H1 (cell line): ENCODE measurements around the gene DNAH1. TPM values are rescaled to one million over a fixed set of nuclear protein-coding genes. Genes with fewer than 3 reads are reported as not detected.

Experiments
- CTCF ChIA-PET: fragments of 300-600 bp; sonication (Branson Sonifier 250); formaldehyde crosslinking; loops from one replicate; lab custom pipeline; 2021; ENCODE audit not compliant: partially characterized antibody; lab: Charles Lee
- POLR2A ChIA-PET: fragments of 300-600 bp; sonication (Branson Sonifier 250); formaldehyde crosslinking; loops from one replicate; lab custom pipeline; 2021; ENCODE audit warnings: inconsistent platforms; ENCODE audit not compliant: partially characterized antibody; lab: Charles Lee
- DNase-seq, 2 experiments: peaks; one replicate each; pipeline versions ENCODE4 v3.0.0 to v3.0.0-alpha.2; 2010 to 2022; ENCODE audit warnings: low spot score in 2 of 2, low read depth in 1 of 2, mixed read lengths in 1 of 2
- FAIRE-seq: peaks from 2 replicates; lab custom pipeline; 2011; peaks lifted over from hg19 to GRCh38; lab: Jason Lieb, UNC
- H2AFZ ChIP-seq: 2 replicates; pipeline ENCODE4 v1.8.1; 2012; ENCODE audit warnings: low read length, inconsistent platforms
- H2AK5ac ChIP-seq: 2 replicates; pipeline ENCODE4 v1.6.1; 2013; ENCODE audit warnings: low read depth, low read length
- H2BK120ac ChIP-seq: replicated peaks from 2 replicates; pipeline ENCODE3; 2013; ENCODE audit warnings: low read depth, low read length, inconsistent platforms
- H2BK12ac ChIP-seq: 2 replicates; pipeline ENCODE4 v1.6.1; 2013; ENCODE audit warnings: low read depth, low read length
- H2BK15ac ChIP-seq: 2 replicates; pipeline ENCODE4 v1.6.1; 2013; ENCODE audit warnings: low read length
- H2BK20ac ChIP-seq: 2 replicates; pipeline ENCODE4 v1.6.1; 2013; ENCODE audit warnings: low read length
- H2BK5ac ChIP-seq: 2 replicates; pipeline ENCODE4 v1.6.1; 2013; ENCODE audit warnings: low read depth, low read length
- H3K14ac ChIP-seq: 2 replicates; pipeline ENCODE4 v1.6.1; 2013; ENCODE audit warnings: inconsistent platforms; ENCODE audit not compliant: insufficient read length
- H3K18ac ChIP-seq: 2 replicates; pipeline ENCODE4 v1.6.1; 2013; ENCODE audit warnings: low read length; ENCODE audit errors: extremely low read depth
- H3K23ac ChIP-seq: 2 replicates; pipeline ENCODE4 v1.6.1; 2013; ENCODE audit warnings: inconsistent platforms; ENCODE audit not compliant: insufficient read length
- H3K23me2 ChIP-seq: 2 replicates; pipeline ENCODE4 v1.6.1; 2013; ENCODE audit warnings: low read depth, low read length
- H3K27ac ChIP-seq: 2 replicates; pipeline ENCODE4 v1.6.1; 2011; ENCODE audit warnings: low read depth, low read length, inconsistent platforms
- H3K27me3 ChIP-seq, 4 experiments: replicated peaks in 1 of 4; 1 replicate in 1 of 4; 2 replicates in 3 of 4; pipeline versions ENCODE4 v1.6.1 to v1.8.1; 2011 to 2013; ENCODE audit warnings: low read length in 3 of 4, mild to moderate bottlenecking in 3 of 4, inconsistent platforms in 2 of 4, mixed read lengths in 2 of 4, moderate library complexity in 1 of 4; ENCODE audit not compliant: control insufficient read depth in 3 of 4, insufficient read depth in 3 of 4; ENCODE audit errors: extremely low read depth in 1 of 4
- H3K36me3 ChIP-seq, 4 experiments: 2 replicates each; pipeline versions ENCODE4 v1.6.1 to v1.8.1; 2011 to 2013; ENCODE audit warnings: mild to moderate bottlenecking in 4 of 4, low read length in 3 of 4, moderate library complexity in 2 of 4, control low read depth in 1 of 4, inconsistent platforms in 1 of 4; ENCODE audit not compliant: insufficient read depth in 4 of 4, control insufficient read depth in 2 of 4
- H3K4ac ChIP-seq: replicated peaks from 2 replicates; pipeline ENCODE3; 2013; ENCODE audit warnings: low read length, low read depth, mixed read lengths, inconsistent platforms; ENCODE audit not compliant: insufficient read length
- H3K4me1 ChIP-seq, 4 experiments: replicated peaks in 1 of 4; 1 replicate in 1 of 4; 2 replicates in 3 of 4; pipeline versions ENCODE4 v1.6.1 to v1.8.1; 2011 to 2013; ENCODE audit warnings: low read length in 3 of 4, inconsistent platforms in 2 of 4, mixed read lengths in 1 of 4; ENCODE audit not compliant: insufficient read depth in 4 of 4, control insufficient read depth in 3 of 4
- H3K4me2 ChIP-seq, 2 experiments: 2 replicates each; pipeline versions ENCODE4 v1.6.1 to v1.8.1; 2011 to 2013; ENCODE audit warnings: low read depth in 2 of 2, low read length in 2 of 2, control low read depth in 1 of 2, inconsistent platforms in 1 of 2, mild to moderate bottlenecking in 1 of 2; ENCODE audit not compliant: insufficient read depth in 1 of 2
- H3K4me3 ChIP-seq, 4 experiments: fragments of 200-600, 300-600 bp in 1 of 4; sonication (generic), shearing (Covaris generic), sonication (Bioruptor Twin) in 1 of 4; 2 replicates each; pipeline versions ENCODE4 v1.5.1 to v1.8.1; 2011 to 2016; ENCODE audit warnings: low read length in 4 of 4, low read depth in 3 of 4, control low read depth in 2 of 4, inconsistent platforms in 2 of 4, mild to moderate bottlenecking in 2 of 4, mixed read lengths in 1 of 4, moderate library complexity in 1 of 4; ENCODE audit not compliant: insufficient read depth in 2 of 4; ENCODE audit errors: extremely low read depth in 1 of 4
- H3K56ac ChIP-seq: replicated peaks from 2 replicates; pipeline ENCODE3; 2013; ENCODE audit warnings: low read depth, mild to moderate bottlenecking, mixed read lengths, low read length, inconsistent platforms; ENCODE audit not compliant: insufficient read length
- H3K79me1 ChIP-seq: 2 replicates; pipeline ENCODE4 v1.6.1; 2013; ENCODE audit warnings: low read depth, low read length, control low read depth
- H3K79me2 ChIP-seq, 2 experiments: 2 replicates each; pipeline versions ENCODE4 v1.6.1 to v1.8.1; 2012 to 2013; ENCODE audit warnings: low read length in 2 of 2, mild to moderate bottlenecking in 2 of 2, inconsistent platforms in 1 of 2; ENCODE audit not compliant: insufficient read depth in 2 of 2, control insufficient read depth in 1 of 2
- H3K9ac ChIP-seq, 4 experiments: replicated peaks in 1 of 4; 1 replicate in 1 of 4; 2 replicates in 3 of 4; pipeline versions ENCODE4 v1.6.1 to v1.8.1; 2011 to 2013; ENCODE audit warnings: low read depth in 3 of 4, low read length in 3 of 4, control low read depth in 2 of 4, mild to moderate bottlenecking in 2 of 4, moderate library complexity in 2 of 4, inconsistent platforms in 1 of 4; ENCODE audit errors: extremely low read depth in 1 of 4
- H3K9me3 ChIP-seq, 2 experiments: 2 replicates each; pipeline versions ENCODE4 v1.6.1 to v1.8.1; 2012 to 2013; ENCODE audit warnings: mild to moderate bottlenecking in 2 of 2, moderate library complexity in 2 of 2, control low read depth in 1 of 2, inconsistent platforms in 1 of 2, low read depth in 1 of 2, low read length in 1 of 2, mixed read lengths in 1 of 2; ENCODE audit not compliant: insufficient read depth in 2 of 2
- H4K20me1 ChIP-seq, 2 experiments: replicated peaks in 1 of 2; 2 replicates each; pipeline versions ENCODE3 to v1.8.1; 2011 to 2013; ENCODE audit warnings: inconsistent platforms in 2 of 2, low read length in 2 of 2, mild to moderate bottlenecking in 1 of 2; ENCODE audit not compliant: insufficient read depth in 2 of 2, control insufficient read depth in 1 of 2
- H4K5ac ChIP-seq: 2 replicates; pipeline ENCODE4 v1.6.1; 2013; ENCODE audit warnings: low read length, low read depth, mixed read lengths, inconsistent platforms; ENCODE audit not compliant: insufficient read length
- H4K8ac ChIP-seq: 2 replicates; pipeline ENCODE4 v1.8.0; 2013; ENCODE audit warnings: mild to moderate bottlenecking, moderate library complexity, low read length, inconsistent platforms; ENCODE audit not compliant: insufficient read depth; ENCODE audit errors: extremely low read depth
- H4K91ac ChIP-seq: replicated peaks from 2 replicates; pipeline ENCODE3; 2013; ENCODE audit warnings: low read length, mixed read lengths, inconsistent platforms; ENCODE audit not compliant: insufficient read length
- ASH2L ChIP-seq: fragments of 200-600, 300-600 bp; sonication (generic); IDR thresholded peaks from one replicate; pipeline ENCODE4 v1.7.1; 2017; ENCODE audit warnings: low read length
- CEBPB ChIP-seq: IDR thresholded peaks from 2 replicates; pipeline ENCODE4 v1.6.1; 2012; ENCODE audit warnings: low read depth, low read length
- GTF2F1 ChIP-seq: IDR thresholded peaks from 2 replicates; pipeline ENCODE4 v1.6.1; 2012; ENCODE audit warnings: low read depth, low read length, improper control_type of control experiment, borderline replicate concordance
- JUND ChIP-seq: IDR thresholded peaks from 2 replicates; pipeline ENCODE4 v1.6.1; 2011; ENCODE audit warnings: mild to moderate bottlenecking, improper control_type of control experiment, low read length
- KDM4A ChIP-seq: IDR thresholded peaks from one replicate; pipeline ENCODE4 v1.7.1; 2012; ENCODE audit warnings: low read depth, mild to moderate bottlenecking, moderate library complexity, low read length, inconsistent platforms; ENCODE audit not compliant: severe bottlenecking
- NANOG ChIP-seq: IDR thresholded peaks from 2 replicates; pipeline ENCODE4 v1.6.1; 2011; ENCODE audit warnings: low read length, low read depth, mild to moderate bottlenecking, inconsistent platforms; ENCODE audit not compliant: insufficient read depth, poor library complexity, severe bottlenecking
- POLR2A ChIP-seq, 2 experiments: IDR thresholded peaks; 1 replicate in 1 of 2; 2 replicates in 1 of 2; pipeline ENCODE4 v1.6.1; 2011; ENCODE audit warnings: low read depth in 2 of 2, low read length in 2 of 2, mild to moderate bottlenecking in 2 of 2; ENCODE audit errors: control extremely low read depth in 1 of 2
- RBBP5 ChIP-seq: IDR thresholded peaks from 2 replicates; pipeline ENCODE4 v1.7.1; 2012; ENCODE audit warnings: low read depth, mild to moderate bottlenecking, inconsistent platforms, low read length, moderate library complexity, borderline replicate concordance
- SIX5 ChIP-seq: IDR thresholded peaks from 2 replicates; pipeline ENCODE4 v1.6.1; 2011; ENCODE audit warnings: mild to moderate bottlenecking, low read depth, low read length
- TAF7 ChIP-seq: optimal IDR thresholded peaks from 2 replicates; pipeline ENCODE3; 2011; ENCODE audit warnings: low read depth, mild to moderate bottlenecking, inconsistent platforms, low read length, moderate library complexity, borderline replicate concordance
- YY1 ChIP-seq: IDR thresholded peaks from 2 replicates; pipeline ENCODE4 v1.6.1; 2011; ENCODE audit warnings: low read depth, mild to moderate bottlenecking, low read length
- WGBS, 2 experiments: shearing (Covaris generic) in 1 of 2; methylation state at CpG; one replicate each; pipeline versions ENCODE4 v1.1.6 to v1.1.7; 2013 to 2015; ENCODE audit warnings: low lambda C conversion rate in 2 of 2, mixed read lengths in 2 of 2, inconsistent platforms in 1 of 2, low coverage in 1 of 2, missing lambda C conversion rate in 1 of 2; ENCODE audit not compliant: insufficient replicate concordance in 2 of 2, insufficient coverage in 1 of 2, insufficient read length in 1 of 2; ENCODE audit errors: extremely low coverage in 1 of 2, missing lambda C conversion rate in 1 of 2; 5-methylcytosine and 5-hydroxymethylcytosine counted together
- polyA plus RNA-seq, 7 experiments: library from polyadenylated mRNA; depleted of rRNA in 3 of 7; stranded (reverse) in 5 of 7; unstranded in 2 of 7; fragments of >200 nt in 5 of 7; fragments of 200-250 nt in 2 of 7; gene quantifications; 1 replicate in 5 of 7; 2 replicates in 1 of 7; 4 replicates in 1 of 7; pipeline versions ENCODE4 v1.2.1 to v1.2.3, GENCODE V29; 2011 to 2013; ENCODE audit warnings: missing spikeins in 2 of 7, mixed read lengths in 2 of 7
- total RNA-seq: library from RNA; stranded (reverse); fragmentation: NEBNext Ultra II Directional; extraction: Animal tissue kit (Norgen Biotek cat#: 25700); gene quantifications from 2 replicates; pipeline ENCODE4 v1.2.1, GENCODE V29; 2021
- TF ChIP-seq, protein P1 (sequence below): IDR thresholded peaks from 2 replicates; pipeline ENCODE4 v1.6.1; 2012; ENCODE audit warnings: inconsistent platforms

Gene DNAH1
- total and polyA plus RNA-seq, 2 of the 8 experiments (the other 6 are each of a cell fraction or from before 2014, with no cell fraction given) = 1.0 to 1.5 TPM

- Histone ChIP-seq H3K23ac (no peak overlapping the region), H2BK12ac (no peak overlapping the region), H2BK120ac (no peak overlapping the region), H2BK20ac (no peak overlapping the region), H3K4me3 (no peak overlapping the region), H3K9me3 (no peaks in the 10 kb centered on the region), H3K9ac (no peak overlapping the region), H3K23me2 (peaks cover 4% of the 10 kb centered on the region; the same call in 1 of the 2 replicates), H3K79me2 (no peaks in the 10 kb centered on the region), H4K8ac (no peak overlapping the region; the same call in 1 of the 2 replicates), H2AFZ (no peak overlapping the region), H4K5ac (no peak overlapping the region), H3K79me1 (peaks cover 3% of the 10 kb centered on the region; the same call in 1 of the 2 replicates), H4K20me1 (no peaks in the 10 kb centered on the region), H3K4me1 (peaks cover 0 to 10% (median 4%) of the 10 kb centered on the region in 4 experiments; a peak in 4 of 7 replicates), H2AK5ac (no peak overlapping the region), H3K14ac (no peak overlapping the region), H3K4ac (no peak overlapping the region), H3K18ac (no peak overlapping the region), H2BK15ac (no peak overlapping the region), H3K36me3 (no peaks in the 10 kb centered on the region), H3K56ac (no peak overlapping the region), H2BK5ac (no peak overlapping the region), H3K27me3 (0 out of 7 replicates have a peak, but pooled peaks cover 0 to 2% (median 0%) of the 10 kb centered on the region in 4 experiments), H3K27ac (no peak overlapping the region), H4K91ac (no peak overlapping the region), H3K4me2 (no peak overlapping the region)
- FAIRE-seq (no peak), DNase-seq (no peak)
- ChIA-PET POLR2A (interaction anchor here (0.6 to 12.3 kb wide), 5 partner anchors 10 to 45 kb away, joined by 3 to 112 read pairs (median 4); partner anchors contain the start of gene TNNC1), CTCF (interaction anchor here (0.6 to 12.8 kb wide), 3 partner anchors 9 to 56 kb away, joined by 3 to 109 read pairs (median 13); partner anchors contain the start of gene TNNC1)
- WGBS, 2 experiments = 94% methylated on average over 12 of the region's 16 CpGs; no CpG with 5 or more reads in 1 of the 2 experiments
- TF ChIP-seq, protein P1, sequence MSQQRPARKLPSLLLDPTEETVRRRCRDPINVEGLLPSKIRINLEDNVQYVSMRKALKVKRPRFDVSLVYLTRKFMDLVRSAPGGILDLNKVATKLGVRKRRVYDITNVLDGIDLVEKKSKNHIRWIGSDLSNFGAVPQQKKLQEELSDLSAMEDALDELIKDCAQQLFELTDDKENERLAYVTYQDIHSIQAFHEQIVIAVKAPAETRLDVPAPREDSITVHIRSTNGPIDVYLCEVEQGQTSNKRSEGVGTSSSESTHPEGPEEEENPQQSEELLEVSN = no peak
- TF ChIP-seq KDM4A (no peak), ASH2L (no peak), SIX5 (no peak), YY1 (no peak), NANOG (no peak), POLR2A (IDR thresholded peaks at IDR 0.05; ENCODE audit: control extremely low read depth in 1 of 2, low read depth in 2 of 2, low read length in 2 of 2) (no peak), TAF7 (no peak), RBBP5 (no peak), CEBPB (no peak), GTF2F1 (no peak), JUND (no peak)
These were observed 126.5 kb downstream of the DNAH1 start for GRCh38 chr3:52442409-52443267.
